SK-N-SH treated with all-trans-retinoic acid at 6 μM for 48 hours (cell line): ENCODE data around the gene CNTNAP2.

Source experiments
- ATAC-seq: fragments of 200-7000 bp; cut with Tn5 transposase; 3 replicates; pipeline ENCODE4 v1.9.1; 2020; ENCODE audit warnings: mild to moderate bottlenecking, moderate library complexity
- CREB5 ChIP-seq: fragments of 250-450 bp; sonication (Bioruptor Pico); IDR thresholded peaks from 2 replicates; pipeline ENCODE4 v1.5.1; 2020; ENCODE audit warnings: low read depth, mild to moderate bottlenecking, moderate library complexity
- CSDC2 ChIP-seq: fragments of 250-450 bp; sonication (Bioruptor Pico); IDR thresholded peaks from 2 replicates; pipeline ENCODE4 v1.5.0; 2020; ENCODE audit warnings: mild to moderate bottlenecking, moderate library complexity
- CSRNP3 ChIP-seq: fragments of 250-450 bp; sonication (Bioruptor Pico); IDR thresholded peaks from 2 replicates; pipeline ENCODE4 v1.5.1; 2021; ENCODE audit warnings: mild to moderate bottlenecking, moderate library complexity
- ESRRG ChIP-seq: fragments of 250-450 bp; sonication (Bioruptor Pico); IDR thresholded peaks from 2 replicates; pipeline ENCODE4 v1.6.1; 2021; ENCODE audit warnings: mild to moderate bottlenecking
- GLIS3 ChIP-seq: fragments of 250-450 bp; sonication (Bioruptor Pico); IDR thresholded peaks from 2 replicates; pipeline ENCODE4 v1.5.0; 2020; ENCODE audit warnings: mild to moderate bottlenecking, moderate library complexity
- ISL1 ChIP-seq: fragments of 250-450 bp; sonication (Bioruptor Pico); IDR thresholded peaks from 2 replicates; pipeline ENCODE4 v2.1.2; 2022; ENCODE audit warnings: mild to moderate bottlenecking, moderate library complexity
- OSR1 ChIP-seq: fragments of 250-450 bp; sonication (Bioruptor Pico); IDR thresholded peaks from 2 replicates; pipeline ENCODE4 v1.8.0; 2022; ENCODE audit warnings: moderate library complexity, mild to moderate bottlenecking, inconsistent platforms
- PATZ1 ChIP-seq: fragments of 250-450 bp; sonication (Bioruptor Pico); IDR thresholded peaks from 2 replicates; pipeline ENCODE4 v1.8.0; 2020; ENCODE audit warnings: mild to moderate bottlenecking, moderate library complexity, borderline replicate concordance
- POU6F1 ChIP-seq: fragments of 250-450 bp; sonication (Bioruptor Pico); IDR thresholded peaks from 2 replicates; pipeline ENCODE4 v1.8.0; 2021; ENCODE audit warnings: low read depth, mild to moderate bottlenecking, moderate library complexity, borderline replicate concordance
- PPARA ChIP-seq: fragments of 250-450 bp; sonication (Bioruptor Pico); IDR thresholded peaks from 2 replicates; pipeline ENCODE4 v1.5.0; 2020; ENCODE audit warnings: mild to moderate bottlenecking, borderline replicate concordance
- RARB ChIP-seq: fragments of 250-450 bp; sonication (Bioruptor Pico); IDR thresholded peaks from 2 replicates; pipeline ENCODE4 v1.8.0; 2021; ENCODE audit warnings: mild to moderate bottlenecking, moderate library complexity
- SNAI2 ChIP-seq: fragments of 250-450 bp; sonication (Bioruptor Pico); IDR thresholded peaks from 2 replicates; pipeline ENCODE4 v1.5.0; 2020; ENCODE audit warnings: mild to moderate bottlenecking, moderate library complexity
- TCF4 ChIP-seq: fragments of 250-450 bp; sonication (Bioruptor Pico); IDR thresholded peaks from 2 replicates; pipeline ENCODE4 v1.8.0; 2021; ENCODE audit warnings: mild to moderate bottlenecking, moderate library complexity, borderline replicate concordance
- TOX ChIP-seq: fragments of 250-450 bp; sonication (Bioruptor Pico); IDR thresholded peaks from 2 replicates; pipeline ENCODE4 v1.8.0; 2021; ENCODE audit warnings: mild to moderate bottlenecking, moderate library complexity, borderline replicate concordance
- TSHZ2 ChIP-seq: fragments of 250-450 bp; sonication (Bioruptor Pico); IDR thresholded peaks from 2 replicates; pipeline ENCODE4 v1.5.0; 2020; ENCODE audit warnings: mild to moderate bottlenecking, moderate library complexity
- ZC3H10 ChIP-seq: fragments of 250-450 bp; sonication (Bioruptor Pico); IDR thresholded peaks from 2 replicates; pipeline ENCODE4 v1.5.1; 2021; ENCODE audit warnings: mild to moderate bottlenecking, moderate library complexity
- ZFP3 ChIP-seq: fragments of 250-450 bp; sonication (Bioruptor Pico); IDR thresholded peaks from 2 replicates; pipeline ENCODE4 v1.5.0; 2020; ENCODE audit warnings: mild to moderate bottlenecking, moderate library complexity
- ZFP30 ChIP-seq: fragments of 450-650 bp; formaldehyde crosslinking; IDR thresholded peaks from 2 replicates; pipeline ENCODE4 v1.5.0; 2022; ENCODE audit warnings: mild to moderate bottlenecking, moderate library complexity
- ZNF565 ChIP-seq: fragments of 450-650 bp; formaldehyde crosslinking; conservative IDR thresholded peaks from 2 replicates; pipeline ENCODE4 v1.5.0; 2020; ENCODE audit warnings: low read depth, mild to moderate bottlenecking, moderate library complexity
- ZNF70 ChIP-seq: fragments of 450-650 bp; formaldehyde crosslinking; IDR thresholded peaks from 2 replicates; pipeline ENCODE4 v1.5.0; 2020; ENCODE audit warnings: mild to moderate bottlenecking, moderate library complexity
- ZNF8 ChIP-seq: fragments of 450-650 bp; formaldehyde crosslinking; IDR thresholded peaks from 2 replicates; pipeline ENCODE4 v1.5.0; 2020; ENCODE audit warnings: mild to moderate bottlenecking, moderate library complexity

Gene CNTNAP2

GRCh38 chr7:148232784-148233183, 2116.2 kb downstream of the CNTNAP2 start:
- TF ChIP-seq CREB5 (CRISPR knock-in tag) (no peak), GLIS3 (no peak), ZNF8 (CRISPR knock-in tag) (no peak), ZFP3 (CRISPR knock-in tag) (no peak), ZNF565 (CRISPR knock-in tag) (no peak), ESRRG (CRISPR knock-in tag) (no peak), TSHZ2 (no peak), ZC3H10 (CRISPR knock-in tag) (no peak), CSRNP3 (no peak), CSDC2 (no peak)
- ATAC-seq = no peak

- ATAC-seq = no peak
- TF ChIP-seq POU6F1 (CRISPR knock-in tag) = no peak
- TF ChIP-seq ESRRG (CRISPR knock-in tag) = no peak
- no peak for TF ChIP-seq CREB5 (CRISPR knock-in tag)
- TF ChIP-seq ZNF70 = no peak
- no peak for TF ChIP-seq OSR1 (CRISPR knock-in tag)
- TF ChIP-seq PPARA (CRISPR knock-in tag) = no peak
- no peak for TF ChIP-seq ZC3H10 (CRISPR knock-in tag)
- no peak for TF ChIP-seq RARB (CRISPR knock-in tag)
- TF ChIP-seq TSHZ2 = no peak
- TF ChIP-seq ISL1 (CRISPR knock-in tag) = no peak
- TF ChIP-seq SNAI2 (CRISPR knock-in tag) = no peak
- no peak for TF ChIP-seq ZNF8 (CRISPR knock-in tag)
- TF ChIP-seq CSRNP3 = no peak
- no peak for TF ChIP-seq TOX
- TF ChIP-seq TCF4 = no peak
- no peak for TF ChIP-seq ZFP30 (CRISPR knock-in tag)
- TF ChIP-seq ZNF565 (CRISPR knock-in tag) = no peak
- no peak for TF ChIP-seq PATZ1 (CRISPR knock-in tag)
- TF ChIP-seq GLIS3 = no peak
These were observed 2118.1 kb downstream of the CNTNAP2 start for GRCh38 chr7:148234715-148235114.
